NCI-H1694 treated with DMSO at 0.1 percent for 48 hours (cell line): ENCODE measurements around the gene SDHA.
"Not testable (repeated sequence)": the region's sequence is repeated elsewhere in the genome, so short reads cannot be mapped to it uniquely, and the experiment has no call there.

Experiments
- DNase-seq: peaks from one replicate; lab custom pipeline; 2025; lab: John Stamatoyannopoulos, UW

The SDHA gene

GRCh38 chr5:257148-257547, 39.0 kb downstream of the SDHA start:
- DNase-seq: no peak

GRCh38 chr5:263275-263974, 45.3 kb downstream of the SDHA start:
- not testable (repeated sequence) for DNase-seq

DNA sequence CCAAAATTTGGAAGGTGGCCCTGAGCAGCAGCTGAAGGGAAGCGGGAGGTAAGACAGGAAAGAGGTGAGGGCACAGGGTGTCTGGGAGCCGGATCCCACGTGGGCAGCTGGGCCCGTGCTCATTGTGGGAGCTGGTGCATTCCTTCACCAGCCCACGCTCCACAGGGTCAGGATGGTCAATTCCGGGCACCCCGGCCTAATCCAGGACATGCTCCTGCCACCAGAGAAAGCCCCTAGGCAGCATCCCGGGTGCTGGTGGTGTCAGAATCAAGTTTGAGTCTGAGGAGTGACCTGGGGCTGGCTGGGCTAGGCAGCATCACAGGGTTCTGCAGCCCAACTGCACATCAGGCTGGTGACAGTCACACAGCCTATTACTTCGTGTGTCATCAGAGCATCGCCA, 46.2 kb downstream of the SDHA start:
- DNase-seq: no peak

DNA sequence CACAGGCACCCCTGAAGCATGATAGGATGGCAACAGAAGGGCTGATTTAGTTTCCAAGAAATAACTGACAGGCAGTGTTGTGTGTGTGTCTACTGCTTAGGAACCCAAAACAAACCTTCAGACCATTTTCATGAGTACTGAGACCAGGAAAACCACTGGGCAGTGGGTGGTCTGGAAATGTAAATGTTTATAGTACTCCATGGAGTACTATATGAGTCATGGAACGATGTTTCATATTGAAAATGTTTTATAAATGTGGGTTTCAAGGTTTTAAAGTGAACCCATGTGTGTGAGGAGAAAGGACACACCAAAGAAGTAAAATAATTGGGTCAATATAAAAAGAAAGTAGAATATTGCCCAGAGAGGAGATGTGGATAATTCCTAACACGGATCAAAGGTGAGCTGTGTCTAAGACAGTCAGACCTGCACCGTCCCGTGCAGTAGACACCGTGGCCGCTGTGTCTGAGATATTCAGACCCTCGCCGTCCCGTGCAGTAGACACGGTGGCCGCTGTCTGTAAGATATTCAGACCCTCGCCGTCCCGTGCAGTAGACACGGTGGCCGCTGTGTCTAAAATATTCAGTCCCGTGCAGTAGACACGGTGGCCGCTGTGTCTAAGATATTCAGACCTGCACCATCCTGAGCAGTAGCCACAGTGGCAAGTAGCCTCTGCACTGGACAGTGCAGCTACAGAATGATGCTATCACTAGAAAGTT, 48.3 kb downstream of the SDHA start:
- not testable (repeated sequence) for DNase-seq

DNA sequence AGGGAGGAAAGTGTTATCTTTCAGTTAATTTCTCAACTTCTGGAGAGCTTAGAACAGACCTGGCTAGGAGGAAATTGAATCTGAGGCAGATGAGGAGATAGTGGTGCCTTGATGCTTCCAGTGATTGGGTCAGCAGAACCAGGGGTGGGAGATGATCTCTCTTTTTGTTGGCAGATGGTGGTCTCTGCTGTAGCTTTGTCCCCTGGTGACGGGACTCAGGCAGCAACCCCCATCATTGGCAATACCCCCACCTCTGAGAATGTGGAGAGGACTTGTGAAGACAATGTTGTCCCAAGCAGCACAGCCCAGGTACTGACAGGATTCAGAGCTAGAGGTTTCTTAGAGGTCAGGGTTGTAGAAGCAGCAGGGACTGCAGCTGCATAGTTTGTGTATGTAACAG, 49.6 kb downstream of the SDHA start:
- DNase-seq: no peak

GRCh38 chr5:270340-270739, 52.2 kb downstream of the SDHA start:
- no peak for DNase-seq

DNA sequence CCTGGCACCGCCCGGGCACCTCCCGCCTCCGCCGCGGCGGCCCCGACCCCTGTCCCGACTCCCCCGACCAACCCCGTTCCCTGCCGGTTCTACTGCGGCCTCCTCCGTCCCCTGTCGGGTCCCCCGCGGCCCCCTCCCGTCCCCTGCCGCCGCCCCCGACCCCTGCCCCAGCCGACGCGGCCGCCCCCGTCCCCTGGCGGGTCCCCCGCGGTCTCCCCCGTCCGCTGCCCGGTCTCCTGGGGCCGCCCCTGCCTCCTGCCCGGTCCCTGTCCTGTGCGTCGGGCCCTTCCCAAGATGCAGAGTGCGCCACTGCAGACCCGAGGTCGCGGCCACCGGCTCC, 53.7 kb downstream of the SDHA start:
- not testable (repeated sequence) for DNase-seq

- not testable (repeated sequence) for DNase-seq
Measured at GRCh38 chr5:273091-273490, 55.0 kb downstream of the SDHA start.

DNA sequence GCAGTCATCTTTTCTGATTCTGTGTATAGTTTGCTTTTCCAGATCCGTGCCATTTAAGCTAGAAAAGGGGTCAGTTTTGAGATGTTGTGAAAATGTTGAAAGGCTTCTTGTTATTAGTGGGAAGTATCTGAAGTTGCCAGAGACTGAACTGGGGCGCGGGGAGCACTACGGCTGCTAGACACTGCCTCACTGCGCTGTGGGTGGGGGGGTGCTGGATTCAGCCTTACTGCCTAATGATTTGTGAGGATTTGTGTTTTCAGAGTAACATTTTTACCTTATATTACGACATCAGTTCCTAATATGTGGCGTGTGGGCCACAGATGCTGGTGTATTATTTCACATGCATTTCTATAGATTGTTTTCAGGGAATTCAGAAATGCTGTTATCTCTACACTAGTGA, 55.4 kb downstream of the SDHA start:
- not testable (repeated sequence) for DNase-seq

GRCh38 chr5:274346-274745, 56.2 kb downstream of the SDHA start:
- not testable (repeated sequence) for DNase-seq

- no peak for DNase-seq
Measured at GRCh38 chr5:278646-279045, 60.5 kb downstream of the SDHA start.

DNA sequence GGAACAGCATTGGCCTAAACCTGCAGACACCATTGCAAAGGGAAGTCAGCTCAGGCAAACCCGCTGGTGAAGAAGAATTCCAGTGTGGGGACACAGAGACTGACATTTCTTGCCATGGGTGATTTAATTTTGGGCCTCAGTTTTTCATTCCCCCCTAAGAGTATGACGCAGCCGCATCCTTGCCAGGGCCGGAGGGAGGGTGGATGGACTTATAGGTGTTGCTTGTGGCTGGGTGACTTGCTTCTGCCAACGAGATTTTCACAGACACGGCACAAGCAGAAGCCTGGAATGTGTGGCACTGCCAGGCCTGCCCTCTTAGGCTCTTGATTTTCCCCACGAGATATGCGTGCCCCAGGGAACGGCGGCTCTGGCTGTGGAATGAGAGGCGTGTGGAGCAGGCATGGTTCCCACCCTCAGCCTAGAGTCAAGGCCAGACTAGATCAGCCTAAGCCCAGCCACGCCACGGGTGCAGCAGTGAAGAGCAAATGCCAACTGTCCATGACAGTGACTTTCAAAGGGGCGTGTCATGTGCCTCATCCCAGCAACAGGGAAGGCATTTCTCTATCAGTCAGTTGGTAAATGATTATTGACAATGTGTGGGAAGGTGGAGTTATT, 61.0 kb downstream of the SDHA start:
- not testable (repeated sequence) for DNase-seq

DNA sequence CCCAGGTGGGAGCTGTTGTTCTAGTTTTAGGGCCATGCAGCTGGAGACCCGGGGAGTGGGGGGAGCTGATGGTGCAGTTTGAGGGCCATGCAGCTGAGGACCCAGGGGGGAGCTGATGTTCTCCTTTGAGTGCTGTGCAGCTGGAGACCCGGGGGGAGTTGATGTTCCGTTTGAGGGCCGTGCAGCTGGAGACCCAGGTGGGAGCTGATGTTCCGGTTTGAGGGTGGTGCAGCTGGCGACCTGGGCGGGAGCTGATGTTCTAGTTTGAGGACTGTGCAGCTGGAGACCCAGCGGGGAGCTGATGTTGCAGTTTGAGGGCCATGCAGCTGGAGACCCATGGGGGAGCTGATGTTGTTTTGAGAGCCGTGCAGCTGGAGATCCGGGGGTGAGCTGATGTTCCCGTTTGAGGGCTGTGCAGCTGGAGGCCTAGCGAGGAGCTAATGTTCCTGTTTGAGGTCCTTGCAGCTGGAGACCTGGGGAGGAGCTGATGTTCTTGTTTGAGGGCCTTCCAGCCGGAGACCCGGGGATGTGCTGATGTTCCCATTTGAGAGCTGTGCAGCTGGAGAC, 68.0 kb downstream of the SDHA start:
- no peak for DNase-seq

GRCh38 chr5:290200-290599, 72.1 kb downstream of the SDHA start:
- not testable (repeated sequence) for DNase-seq

GRCh38 chr5:291345-291744, 73.2 kb downstream of the SDHA start:
- DNase-seq: not testable (repeated sequence)

GRCh38 chr5:294788-295187, 76.7 kb downstream of the SDHA start:
- DNase-seq: not testable (repeated sequence)

DNA sequence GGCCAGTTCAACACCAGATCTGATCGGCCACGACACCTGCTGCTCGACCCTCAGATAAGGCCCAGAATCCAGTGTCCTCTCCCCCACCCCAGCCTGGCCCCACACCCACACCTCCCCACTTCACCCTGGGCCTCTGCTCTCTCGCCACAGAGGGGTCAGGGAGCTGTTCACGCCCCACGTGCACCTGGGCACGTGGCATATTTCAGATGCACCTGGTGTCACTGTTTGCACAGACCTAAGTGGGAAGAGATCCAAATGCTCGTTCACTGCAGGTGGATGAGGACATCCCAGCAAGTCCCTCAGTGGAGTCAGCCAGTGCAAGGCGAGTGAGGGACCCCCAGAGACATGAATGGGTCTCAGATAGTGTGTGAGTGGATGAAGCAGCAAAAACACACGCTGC, 78.1 kb downstream of the SDHA start:
- not testable (repeated sequence) for DNase-seq

GRCh38 chr5:296954-297353, 78.8 kb downstream of the SDHA start:
- not testable (repeated sequence) for DNase-seq

DNA sequence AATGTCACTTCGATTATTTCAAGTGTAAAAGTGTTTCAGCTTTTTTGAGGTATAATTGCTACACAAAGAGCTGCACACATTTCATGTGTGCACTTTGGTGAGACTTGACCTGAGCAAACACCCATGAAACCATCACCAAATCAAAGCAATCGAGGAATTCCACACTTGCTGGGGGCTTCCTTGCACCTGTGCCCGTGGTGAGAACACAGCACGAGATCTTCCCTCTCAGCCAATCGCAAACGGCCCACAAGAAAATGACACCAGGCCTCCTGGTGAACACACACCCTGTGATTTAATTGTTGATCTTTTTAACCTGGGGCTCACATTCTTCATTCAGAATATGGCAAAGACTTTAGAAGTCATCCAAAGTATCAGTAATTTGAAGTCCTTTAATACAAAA, 79.3 kb downstream of the SDHA start:
- not testable (repeated sequence) for DNase-seq

- not testable (repeated sequence) for DNase-seq
Measured at GRCh38 chr5:297991-298736, 80.0 kb downstream of the SDHA start.

DNA sequence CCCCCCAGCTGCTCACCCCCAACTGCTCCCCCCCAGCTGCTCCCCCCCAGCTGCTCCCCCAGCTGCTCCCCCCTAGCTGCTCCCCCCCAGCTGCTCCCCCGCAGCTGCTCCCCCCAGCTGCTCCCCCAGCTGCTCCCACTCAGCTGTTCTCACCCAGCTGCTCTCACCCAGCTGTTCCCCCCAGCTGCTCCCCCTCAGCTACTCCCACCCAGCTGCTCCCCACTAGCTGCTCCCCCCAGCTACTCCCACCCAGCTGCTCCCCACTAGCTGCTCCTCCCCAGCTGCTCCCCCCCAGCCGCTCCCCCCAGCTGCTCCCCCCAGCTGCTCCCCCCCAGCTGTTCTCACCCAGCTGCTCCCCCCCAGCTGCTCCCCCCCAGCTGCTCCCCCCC, 80.6 kb downstream of the SDHA start:
- no peak for DNase-seq

DNA sequence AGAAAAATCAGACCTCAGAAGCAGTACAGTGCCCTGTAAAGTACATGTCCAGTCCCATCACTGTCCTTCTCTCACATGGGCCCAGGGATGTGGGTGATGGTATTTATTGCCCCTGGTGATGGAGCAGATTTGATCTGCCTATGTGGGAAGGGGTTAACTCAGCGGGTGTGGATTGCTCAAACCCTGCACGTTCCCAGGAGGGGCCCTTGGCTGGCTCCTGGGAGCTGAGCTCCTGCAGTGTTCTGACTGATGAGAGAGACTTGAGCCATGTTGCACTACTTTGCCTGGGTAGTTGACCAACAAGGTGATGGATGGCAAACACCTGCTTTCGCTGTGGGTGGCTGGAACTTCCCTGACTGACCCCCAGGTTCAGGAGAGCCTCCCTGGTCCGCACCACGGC, 81.8 kb downstream of the SDHA start:
- not testable (repeated sequence) for DNase-seq
